GM23338 (cell line): ENCODE data around the gene INO80B. TPM values are rescaled to one million over a fixed set of nuclear protein-coding genes. Genes with fewer than 3 reads are reported as not detected.

Experiments
- ATAC-seq: fragments of 200-7000 bp; cut with Tn5 transposase; 3 replicates; pipeline ENCODE4 v1.9.1; 2020
- DNase-seq: peaks from one replicate; pipeline ENCODE4 v3.0.0-alpha.2; 2015; ENCODE audit warnings: low spot score
- H2AFZ ChIP-seq: fragments of 200-600 bp; sonication (generic); 2 replicates; pipeline ENCODE4 v1.8.0; 2016; ENCODE audit warnings: antibody characterized with exemption, mild to moderate bottlenecking, moderate library complexity
- H3F3A ChIP-seq: fragments of 200-600 bp; sonication (generic); replicated peaks from 2 replicates; pipeline ENCODE4 v1.8.0; 2017; ENCODE audit warnings: antibody characterized with exemption, mixed run types, low read depth
- H3K27ac ChIP-seq: fragments of 200-600 bp; sonication (generic); 2 replicates; pipeline ENCODE4 v1.6.1; 2016; ENCODE audit warnings: low read depth
- H3K27me3 ChIP-seq: fragments of 200-600 bp; sonication (generic); 2 replicates; pipeline ENCODE4 v1.8.0; 2016; ENCODE audit warnings: mild to moderate bottlenecking, mixed run types, moderate library complexity; ENCODE audit not compliant: insufficient read depth
- H3K36me3 ChIP-seq: fragments of 200-600 bp; sonication (generic); 2 replicates; pipeline ENCODE4 v1.8.0; 2016; ENCODE audit warnings: mild to moderate bottlenecking; ENCODE audit not compliant: insufficient read depth
- H3K4me1 ChIP-seq: fragments of 200-600 bp; sonication (generic); 2 replicates; pipeline ENCODE4 v1.8.0; 2016; ENCODE audit warnings: mild to moderate bottlenecking, moderate library complexity; ENCODE audit not compliant: insufficient read depth
- H3K4me2 ChIP-seq: fragments of 200-600 bp; sonication (generic); 2 replicates; pipeline ENCODE4 v1.7.1; 2017; ENCODE audit warnings: mixed run types
- H3K4me3 ChIP-seq: fragments of 200-600 bp; sonication (generic); 2 replicates; pipeline ENCODE4 v1.6.1; 2016; ENCODE audit warnings: mixed run types
- H3K79me2 ChIP-seq: fragments of 200-600 bp; sonication (generic); replicated peaks from 2 replicates; pipeline ENCODE4 v1.8.0; 2017; ENCODE audit warnings: mild to moderate bottlenecking; ENCODE audit not compliant: insufficient read depth
- H3K9me2 ChIP-seq: fragments of 200-600 bp; sonication (generic); 2 replicates; pipeline ENCODE4 v1.8.0; 2017; ENCODE audit not compliant: insufficient read depth
- H4K20me1 ChIP-seq: fragments of 200-600 bp; sonication (generic); replicated peaks from 2 replicates; pipeline ENCODE4 v1.8.0; 2017; ENCODE audit warnings: mild to moderate bottlenecking; ENCODE audit not compliant: insufficient read depth
- H3K27ac Mint-ChIP-seq: 2 replicates; pipeline ENCODE4 v1.8.0; 2020; ENCODE audit warnings: inconsistent platforms, mild to moderate bottlenecking, moderate library complexity, mixed read lengths
- H3K27me3 Mint-ChIP-seq: 3 replicates; pipeline ENCODE4 v1.8.0; 2022; ENCODE audit warnings: low read depth, mild to moderate bottlenecking, moderate library complexity, mixed read lengths, inconsistent platforms; ENCODE audit not compliant: insufficient read depth, poor library complexity
- H3K36me3 Mint-ChIP-seq: 3 replicates; pipeline ENCODE4 v1.8.0; 2021; ENCODE audit warnings: low read depth, mild to moderate bottlenecking, inconsistent platforms, moderate library complexity, mixed read lengths
- H3K4me1 Mint-ChIP-seq: 3 replicates; pipeline ENCODE4 v1.8.0; 2020; ENCODE audit warnings: mild to moderate bottlenecking, inconsistent platforms, mixed read lengths
- H3K4me3 Mint-ChIP-seq: 3 replicates; pipeline ENCODE4 v1.8.0; 2021; ENCODE audit warnings: moderate library complexity, mild to moderate bottlenecking, inconsistent platforms, mixed read lengths
- H3K9me3 Mint-ChIP-seq: 3 replicates; pipeline ENCODE4 v1.8.0; 2020; ENCODE audit warnings: moderate library complexity, mild to moderate bottlenecking, inconsistent platforms, mixed read lengths
- CREB1 ChIP-seq: fragments of 250-450 bp; sonication (Bioruptor Pico); IDR thresholded peaks from 2 replicates; pipeline ENCODE4 v1.5.0; 2020; ENCODE audit warnings: low read depth, mild to moderate bottlenecking, moderate library complexity
- ETS1 ChIP-seq: IDR thresholded peaks from 2 replicates; pipeline ENCODE4 v1.6.1; 2016; ENCODE audit warnings: antibody characterized with exemption
- EZH2 ChIP-seq: fragments of 200-600 bp; sonication (generic); IDR thresholded peaks from one replicate; pipeline ENCODE4 v1.8.0; 2017; ENCODE audit warnings: antibody characterized with exemption, mild to moderate bottlenecking, low read depth; ENCODE audit not compliant: unreplicated experiment
- EZH2phosphoT487 ChIP-seq: fragments of 200-600 bp; sonication (generic); IDR thresholded peaks from one replicate; pipeline ENCODE4 v1.8.1; 2018; ENCODE audit warnings: antibody characterized with exemption; ENCODE audit not compliant: unreplicated experiment
- JUNB ChIP-seq: IDR thresholded peaks from one replicate; pipeline ENCODE4 v1.6.1; 2016; ENCODE audit warnings: antibody characterized with exemption; ENCODE audit not compliant: unreplicated experiment
- NANOG ChIP-seq: IDR thresholded peaks from 2 replicates; pipeline ENCODE4 v1.6.1; 2016; ENCODE audit warnings: antibody characterized with exemption, borderline replicate concordance
- STAT1 ChIP-seq: IDR thresholded peaks from one replicate; pipeline ENCODE4 v1.6.1; 2016; ENCODE audit warnings: antibody characterized with exemption; ENCODE audit not compliant: unreplicated experiment
- ZNF114 ChIP-seq: fragments of 250-450 bp; sonication (Bioruptor Pico); IDR thresholded peaks from 2 replicates; pipeline ENCODE4 v1.5.0; 2020; ENCODE audit warnings: mild to moderate bottlenecking, moderate library complexity
- ZNF331 ChIP-seq: fragments of 250-450 bp; sonication (Bioruptor Pico); IDR thresholded peaks from 2 replicates; pipeline ENCODE4 v1.5.0; 2020; ENCODE audit warnings: low read depth, mild to moderate bottlenecking, moderate library complexity
- ZNF462 ChIP-seq: fragments of 250-450 bp; sonication (Bioruptor Pico); IDR thresholded peaks from 2 replicates; pipeline ENCODE4 v1.5.0; 2020; ENCODE audit warnings: mild to moderate bottlenecking, moderate library complexity
- polyA plus RNA-seq: library from polyadenylated mRNA; unstranded; fragments of >200 nt; fragmentation: Nextera tagmentation; extraction: Ambion mirVana; gene quantifications from 2 replicates; pipeline ENCODE4 v1.2.1, GENCODE V29; 2016
- total RNA-seq: library from RNA; depleted of rRNA; stranded (reverse); fragments of >200 nt; shearing (Covaris generic); gene quantifications from 2 replicates; pipeline ENCODE4 v1.2.3, GENCODE V29; 2014

Gene INO80B
- total and polyA plus RNA-seq, 2 experiments from 2014 or later = 5.1 to 21.8 TPM

- Histone ChIP-seq H3K36me3 (no peaks in the 10 kb centered on the region), H3K9me2 (no peaks in the 10 kb centered on the region), H3K79me2 (peaks cover 60% of the 10 kb centered on the region), H3F3A (peaks cover 11% of the 10 kb centered on the region), H4K20me1 (peaks cover 34% of the 10 kb centered on the region), H3K4me3 (peak overlapping the region; percentile 50), H3K4me1 (peaks cover 35% of the 10 kb centered on the region), H3K27ac (0 out of 2 replicates have a peak overlapping the region, but pooled peaks have one; percentile 45), H2AFZ (no peak overlapping the region; the same call in 1 of the 2 replicates), H3K27me3 (no peaks in the 10 kb centered on the region), H3K4me2 (peak overlapping the region; percentile 73)
- Mint-ChIP-seq H3K36me3 (peaks cover 33% of the 10 kb centered on the region), H3K27ac (no peak overlapping the region), H3K9me3 (no peaks in the 10 kb centered on the region), H3K4me1 (peaks cover 40% of the 10 kb centered on the region), H3K27me3 (peaks cover 20% of the 10 kb centered on the region), H3K4me3 (peak overlapping the region; percentile 9; the same call in 1 of the 3 replicates)
- ATAC-seq (no peak; the same call in 2 of the 3 replicates), DNase-seq (peak; percentile 66)
- no peak for TF ChIP-seq EZH2phosphoT487
Observed at GRCh38 chr2:74436848-74437695, 17.8 kb upstream of the INO80B start.

- Mint-ChIP-seq H3K27ac (peak overlapping the region; percentile 64; the same call in 1 of the 2 replicates), H3K4me3 (peak overlapping the region; percentile 98; the same call in 2 of the 3 replicates), H3K27me3 (peaks cover 23% of the 10 kb centered on the region), H3K9me3 (no peaks in the 10 kb centered on the region), H3K4me1 (peaks cover 40% of the 10 kb centered on the region), H3K36me3 (peaks cover 27% of the 10 kb centered on the region)
- peaks cover 34% of the 10 kb centered on the region for H4K20me1 ChIP-seq
- ATAC-seq = no peak
- peaks cover 18% of the 10 kb centered on the region for H3F3A ChIP-seq
- no peaks in the 10 kb centered on the region for H3K36me3 ChIP-seq
- H3K9me2 ChIP-seq = no peaks in the 10 kb centered on the region
- DNase-seq = no peak
- H3K27me3 ChIP-seq = no peaks in the 10 kb centered on the region
- H3K27ac ChIP-seq = no peak overlapping the region
- 0 out of 2 replicates have a peak overlapping the region, but pooled peaks have one; percentile 30 for H3K4me3 ChIP-seq
- H3K4me2 ChIP-seq = peak overlapping the region; percentile 48; the same call in 1 of the 2 replicates
- peaks cover 60% of the 10 kb centered on the region for H3K79me2 ChIP-seq
- no peak overlapping the region for H2AFZ ChIP-seq
- H3K4me1 ChIP-seq = peaks cover 35% of the 10 kb centered on the region
- no peak for TF ChIP-seq EZH2phosphoT487
- TF ChIP-seq ZNF462 (CRISPR knock-in tag) = no peak
- TF ChIP-seq NANOG = no peak
- TF ChIP-seq ZNF331 (CRISPR knock-in tag) = no peak
- no peak for TF ChIP-seq JUNB
- no peak for TF ChIP-seq ETS1
- no peak for TF ChIP-seq STAT1
- no peak for TF ChIP-seq CREB1 (CRISPR knock-in tag)
- no peak for TF ChIP-seq EZH2
- no peak for TF ChIP-seq ZNF114 (CRISPR knock-in tag)
Observed at GRCh38 chr2:74438248-74438647, 16.6 kb upstream of the INO80B start.
